Vagina (tissue), 2 donors: Measurements from ENCODE around the gene AK1. TPM values are rescaled to one million over a fixed set of nuclear protein-coding genes. Genes with fewer than 3 reads are reported as not detected.

Experiments used
- DNase-seq, 2 donors: peaks; one replicate each; pipeline ENCODE4 v3.0.0-alpha.2; 2017; ENCODE audit errors: extremely low spot score in 2 of 2
- H3K27ac ChIP-seq: fragments of 200-600 bp; sonication (generic); one replicate; pipeline ENCODE4 v1.5.1; 2019
- H3K27me3 ChIP-seq: fragments of 200-600 bp; sonication (generic); one replicate; pipeline ENCODE4 v1.5.1; 2019
- H3K36me3 ChIP-seq, 2 donors: fragments of 200-600 bp; sonication (generic); one replicate each; pipeline ENCODE4 v1.5.1; 2017 to 2019
- H3K4me1 ChIP-seq: fragments of 200-600 bp; sonication (generic); one replicate; pipeline ENCODE4 v1.5.1; 2019
- H3K4me3 ChIP-seq, 2 donors: fragments of 200-600 bp; sonication (generic); 1 replicate in 1 of 2; 2 replicates in 1 of 2; pipeline ENCODE4 v1.5.1; 2016 to 2019
- H3K9me3 ChIP-seq: fragments of 200-600 bp; sonication (generic); one replicate; pipeline ENCODE4 v1.5.1; 2019
- POLR2A ChIP-seq, 2 donors: fragments of 450-650 bp; IDR thresholded peaks; one replicate each; pipeline ENCODE4 v1.6.1; 2017; ENCODE audit warnings: antibody characterized with exemption in 2 of 2, mild to moderate bottlenecking in 2 of 2, moderate library complexity in 2 of 2
- POLR2AphosphoS5 ChIP-seq, 2 donors: sonication (generic); formaldehyde crosslinking; IDR thresholded peaks; one replicate each; pipeline ENCODE4 v1.9.0; 2017; ENCODE audit warnings: antibody characterized with exemption in 2 of 2, mild to moderate bottlenecking in 2 of 2, low read depth in 1 of 2; ENCODE audit not compliant: insufficient read depth in 1 of 2
- intact Hi-C: fragments of 100-400 bp; cut with DNase I; formaldehyde crosslinking; loops from one replicate; pipeline ENCODE4 v1.15.1; 2023
- total RNA-seq: library from RNA; depleted of rRNA; stranded (reverse); fragments of >200 nt; gene quantifications from one replicate; pipeline ENCODE4 v1.2.3, GENCODE V29; 2016
- TF ChIP-seq, protein P1 (sequence below), 3 experiments: fragments of 450-650 bp in 2 of 3; fragments of 200-600 bp in 1 of 3; sonication (generic) in 1 of 3; IDR thresholded peaks; one replicate each; pipeline ENCODE4 v1.5.1; 2017 to 2019; ENCODE audit warnings: antibody characterized with exemption in 3 of 3, mild to moderate bottlenecking in 2 of 3, moderate library complexity in 2 of 3

The AK1 gene
- total RNA-seq, 1 donor from 2014 or later: 33.4 TPM

DNA sequence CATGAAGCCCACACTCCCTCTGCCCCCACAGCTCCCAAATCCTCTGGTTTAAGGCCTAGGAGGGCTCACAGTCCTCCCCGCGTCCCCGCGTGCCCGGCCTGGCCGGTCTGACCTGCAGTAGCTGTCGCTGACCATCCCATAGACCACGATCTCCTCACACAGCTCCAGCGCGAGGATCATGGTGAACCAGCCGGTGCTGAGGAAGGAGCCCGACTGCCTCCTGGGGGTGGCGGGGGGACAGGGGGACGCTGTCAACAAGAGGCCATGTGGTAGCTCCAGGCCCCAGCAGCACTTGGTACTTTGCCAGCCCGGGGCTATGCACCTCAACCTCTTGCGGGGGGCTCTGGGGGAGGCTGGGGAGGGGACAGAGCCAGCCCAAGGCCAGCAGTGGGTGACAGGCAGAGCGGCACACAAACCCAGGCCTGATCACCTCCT lies 32.4 kb upstream of the AK1 start:
- H3K27ac ChIP-seq: no peak overlapping the region
- no peaks in the 10 kb centered on the region for H3K27me3 ChIP-seq
- H3K9me3 ChIP-seq: no peaks in the 10 kb centered on the region
- no peak overlapping the region for H3K4me3 ChIP-seq
- peaks cover 0 to 26% of the 10 kb centered on the region in 2 donors for H3K36me3 ChIP-seq
- DNase-seq: no peak
- H3K4me1 ChIP-seq: peaks cover 32% of the 10 kb centered on the region
- no peak for TF ChIP-seq POLR2A (IDR thresholded peaks at IDR 0.05)
- TF ChIP-seq POLR2AphosphoS5 (IDR thresholded peaks at IDR 0.05; ENCODE audit: insufficient read depth in 1 of 2, low read depth in 1 of 2): no peak
- TF ChIP-seq, protein P1, sequence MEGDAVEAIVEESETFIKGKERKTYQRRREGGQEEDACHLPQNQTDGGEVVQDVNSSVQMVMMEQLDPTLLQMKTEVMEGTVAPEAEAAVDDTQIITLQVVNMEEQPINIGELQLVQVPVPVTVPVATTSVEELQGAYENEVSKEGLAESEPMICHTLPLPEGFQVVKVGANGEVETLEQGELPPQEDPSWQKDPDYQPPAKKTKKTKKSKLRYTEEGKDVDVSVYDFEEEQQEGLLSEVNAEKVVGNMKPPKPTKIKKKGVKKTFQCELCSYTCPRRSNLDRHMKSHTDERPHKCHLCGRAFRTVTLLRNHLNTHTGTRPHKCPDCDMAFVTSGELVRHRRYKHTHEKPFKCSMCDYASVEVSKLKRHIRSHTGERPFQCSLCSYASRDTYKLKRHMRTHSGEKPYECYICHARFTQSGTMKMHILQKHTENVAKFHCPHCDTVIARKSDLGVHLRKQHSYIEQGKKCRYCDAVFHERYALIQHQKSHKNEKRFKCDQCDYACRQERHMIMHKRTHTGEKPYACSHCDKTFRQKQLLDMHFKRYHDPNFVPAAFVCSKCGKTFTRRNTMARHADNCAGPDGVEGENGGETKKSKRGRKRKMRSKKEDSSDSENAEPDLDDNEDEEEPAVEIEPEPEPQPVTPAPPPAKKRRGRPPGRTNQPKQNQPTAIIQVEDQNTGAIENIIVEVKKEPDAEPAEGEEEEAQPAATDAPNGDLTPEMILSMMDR (IDR thresholded peaks at IDR 0.05): no peak
- intact Hi-C loops: no loop called here

DNA sequence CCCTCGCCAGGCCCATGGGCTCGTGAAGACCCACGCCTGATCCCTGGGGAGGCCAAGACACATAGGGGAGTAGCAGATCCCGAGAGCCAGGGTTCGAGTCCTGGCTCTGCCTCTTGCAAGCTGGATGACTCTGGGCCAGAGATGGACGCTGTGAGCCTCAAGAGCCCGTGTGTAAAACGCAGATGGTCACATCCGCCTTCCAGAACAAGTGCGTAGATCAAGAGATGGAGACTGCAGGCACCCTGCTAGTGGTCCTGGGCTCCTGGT lies 31.1 kb upstream of the AK1 start:
- H3K27me3 ChIP-seq: no peaks in the 10 kb centered on the region
- H3K9me3 ChIP-seq: no peaks in the 10 kb centered on the region
- intact Hi-C loops: no loop called here
- no peak for DNase-seq
- TF ChIP-seq POLR2A (IDR thresholded peaks at IDR 0.05) (no peak), POLR2AphosphoS5 (IDR thresholded peaks at IDR 0.05; ENCODE audit: insufficient read depth in 1 of 2, low read depth in 1 of 2) (no peak)
- TF ChIP-seq, protein P1 (IDR thresholded peaks at IDR 0.05): no peak
- H3K27ac ChIP-seq: no peak overlapping the region
- H3K4me3 ChIP-seq: no peak overlapping the region
- peaks cover 0 to 22% of the 10 kb centered on the region in 2 donors for H3K36me3 ChIP-seq
- peaks cover 40% of the 10 kb centered on the region for H3K4me1 ChIP-seq

DNA sequence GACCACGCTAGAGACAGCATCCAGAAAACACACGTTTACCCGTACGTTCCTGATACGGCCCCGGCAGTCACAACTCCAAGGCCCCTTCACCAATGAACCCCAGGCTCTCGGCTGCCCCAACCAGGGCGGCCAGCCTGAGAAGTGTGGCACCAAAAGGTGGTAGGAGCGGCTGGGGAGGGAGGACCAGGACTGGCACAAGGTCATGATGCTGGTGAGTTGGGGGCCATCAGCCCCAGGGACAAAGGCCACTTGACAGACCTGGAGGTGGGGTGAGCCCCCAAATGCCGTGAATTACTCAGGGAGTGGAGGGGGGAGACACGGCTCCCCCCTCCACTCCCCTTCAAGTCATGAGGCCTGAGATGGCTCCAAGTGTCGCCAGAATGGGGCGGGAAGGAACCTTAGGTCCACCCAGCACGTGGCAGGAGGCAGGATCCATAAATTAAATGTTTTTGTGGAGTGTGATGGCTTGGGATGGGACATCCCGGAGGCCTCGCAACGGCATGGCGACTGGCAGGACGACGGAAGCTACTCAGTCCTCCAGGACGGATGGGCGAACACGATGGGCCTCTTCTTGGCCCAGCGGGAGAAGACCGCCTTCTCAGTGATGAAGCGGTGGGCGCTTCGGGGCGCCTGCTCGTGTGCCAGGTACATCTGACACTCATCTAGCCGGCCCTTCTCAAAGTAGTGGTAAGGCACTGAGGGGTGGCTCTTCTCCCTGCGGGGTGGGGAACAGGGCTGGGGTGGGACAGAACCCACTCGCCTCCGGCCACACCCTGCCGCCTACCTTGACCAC lies 30.6 kb upstream of the AK1 start:
- H3K27ac ChIP-seq: peak overlapping the region; percentile 85

DNA sequence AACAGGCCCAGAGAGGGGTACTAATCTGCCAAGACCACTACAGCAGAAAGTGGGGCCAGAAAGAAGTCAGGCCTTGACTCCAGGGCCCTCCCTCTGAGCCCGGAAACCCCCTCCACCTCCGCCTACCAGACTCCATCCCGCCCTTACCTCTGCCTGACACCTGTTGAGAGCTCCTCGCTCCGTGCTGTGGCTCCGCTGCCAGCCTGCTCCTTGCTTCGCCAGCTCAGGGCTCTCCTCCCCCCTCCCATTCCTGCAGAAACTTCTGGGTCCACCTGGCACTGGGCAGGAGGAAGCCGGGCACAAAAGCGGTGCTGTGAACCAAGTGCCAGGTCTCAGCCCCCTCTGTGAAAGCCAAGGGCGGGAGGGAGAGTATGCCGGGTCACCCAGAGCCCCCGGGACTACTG lies 28.3 kb upstream of the AK1 start:
- DNase-seq: no peak
- no peaks in the 10 kb centered on the region for H3K27me3 ChIP-seq
- peak overlapping the region in 1 of 2 donors; percentile 7 for H3K4me3 ChIP-seq
- H3K9me3 ChIP-seq: no peaks in the 10 kb centered on the region
- TF ChIP-seq, protein P1 (IDR thresholded peaks at IDR 0.05): no peak
- no peak for TF ChIP-seq POLR2A (IDR thresholded peaks at IDR 0.05)
- TF ChIP-seq POLR2AphosphoS5 (IDR thresholded peaks at IDR 0.05; ENCODE audit: insufficient read depth in 1 of 2, low read depth in 1 of 2): no peak
- H3K36me3 ChIP-seq: peaks cover 0 to 5% of the 10 kb centered on the region in 2 donors
- intact Hi-C loops: no loop called here
- peaks cover 55% of the 10 kb centered on the region for H3K4me1 ChIP-seq
- H3K27ac ChIP-seq: peak overlapping the region; percentile 85

More for the DNA sequence above, 30.6 kb upstream of the AK1 start:
- DNase-seq: no peak
- intact Hi-C loops: no loop called here
- H3K9me3 ChIP-seq: no peaks in the 10 kb centered on the region
- peaks cover 45% of the 10 kb centered on the region for H3K4me1 ChIP-seq
- peaks cover 0 to 19% of the 10 kb centered on the region in 2 donors for H3K36me3 ChIP-seq
- H3K4me3 ChIP-seq: no peak overlapping the region
- TF ChIP-seq, protein P1 (IDR thresholded peaks at IDR 0.05): no peak
- no peak for TF ChIP-seq POLR2AphosphoS5 (IDR thresholded peaks at IDR 0.05; ENCODE audit: insufficient read depth in 1 of 2, low read depth in 1 of 2)
- no peak for TF ChIP-seq POLR2A (IDR thresholded peaks at IDR 0.05)
- H3K27me3 ChIP-seq: no peaks in the 10 kb centered on the region

DNA sequence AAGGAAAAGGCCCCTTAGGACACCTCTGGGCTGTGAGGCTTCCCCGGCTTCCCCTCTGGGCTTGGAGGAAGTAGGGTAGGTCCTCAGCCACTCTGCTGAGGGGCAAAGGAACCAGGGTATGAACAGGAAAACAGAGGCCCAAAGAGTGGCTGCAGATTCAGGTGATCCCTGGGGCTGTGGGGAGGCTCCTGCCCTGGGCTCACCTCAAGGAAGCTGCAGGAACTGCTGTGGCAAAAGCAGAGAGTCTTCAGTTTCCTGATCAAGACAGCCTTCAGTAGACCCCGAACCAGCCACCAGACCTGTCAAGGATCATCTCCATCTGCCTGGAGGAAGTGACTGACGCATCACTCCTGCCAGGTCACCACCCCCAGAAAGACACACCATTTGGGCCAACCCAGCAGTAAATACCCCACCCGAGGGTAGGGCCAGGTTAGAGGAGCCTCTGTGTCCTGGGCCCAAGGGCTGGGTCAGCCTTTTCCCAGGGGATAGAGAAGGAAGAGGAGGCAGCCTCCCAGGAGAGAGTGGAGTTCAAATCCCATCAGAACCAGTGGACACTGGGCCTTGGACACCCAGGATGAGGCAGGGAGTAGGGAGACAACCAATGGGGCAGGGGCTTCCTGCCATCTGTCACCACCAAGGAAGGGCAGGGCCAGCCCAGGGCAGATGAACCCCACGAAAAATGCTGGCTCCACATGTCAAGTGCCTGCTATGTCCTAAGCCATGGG lies 27.7 kb upstream of the AK1 start:
- peaks cover 0 to 5% of the 10 kb centered on the region in 2 donors for H3K36me3 ChIP-seq
- H3K27ac ChIP-seq: peak overlapping the region; percentile 85
- intact Hi-C loops: no loop called here
- TF ChIP-seq, protein P1 (IDR thresholded peaks at IDR 0.05): no peak
- TF ChIP-seq POLR2A (IDR thresholded peaks at IDR 0.05): no peak
- TF ChIP-seq POLR2AphosphoS5 (IDR thresholded peaks at IDR 0.05; ENCODE audit: insufficient read depth in 1 of 2, low read depth in 1 of 2): no peak
- no peak for DNase-seq
- H3K4me1 ChIP-seq: peaks cover 61% of the 10 kb centered on the region
- no peaks in the 10 kb centered on the region for H3K9me3 ChIP-seq
- no peaks in the 10 kb centered on the region for H3K27me3 ChIP-seq
- H3K4me3 ChIP-seq: peak overlapping the region in 1 of 2 donors; percentile 9
